HEK293T (cell line): Measurements from ENCODE around the gene KLC3.

Experiments
- CTCF ChIA-PET: fragments of 350-600 bp; formaldehyde crosslinking; extraction: SDS; loops from one replicate; lab custom pipeline; 2021; ENCODE audit warnings: antibody characterized with exemption, inconsistent platforms; lab: Yijun Ruan, JAX
- POLR2A ChIA-PET: fragments of 350-600 bp; formaldehyde crosslinking; extraction: SDS; loops from one replicate; lab custom pipeline; 2020; ENCODE audit warnings: antibody characterized with exemption, inconsistent platforms; lab: Yijun Ruan, JAX
- DNase-seq: peaks from one replicate; pipeline ENCODE4 v3.0.0; 2012; ENCODE audit warnings: mixed read lengths; ENCODE audit errors: extremely low spot score
- ARNT ChIP-seq: fragments of 450-650 bp; IDR thresholded peaks from 2 replicates; pipeline ENCODE4 v1.6.1; 2017; ENCODE audit warnings: mild to moderate bottlenecking
- BHLHE40 ChIP-seq: fragments of 450-650 bp; IDR thresholded peaks from 2 replicates; pipeline ENCODE4 v1.6.1; 2016; ENCODE audit warnings: mild to moderate bottlenecking, moderate library complexity, borderline replicate concordance
- CTBP1 ChIP-seq: fragments of 450-650 bp; IDR thresholded peaks from 2 replicates; pipeline ENCODE4 v1.6.1; 2016; ENCODE audit warnings: borderline replicate concordance
- ELF4 ChIP-seq: fragments of 450-650 bp; IDR thresholded peaks from 2 replicates; pipeline ENCODE4 v1.6.1; 2017; ENCODE audit warnings: antibody characterized with exemption
- FOXA1 ChIP-seq: fragments of 450-650 bp; IDR thresholded peaks from 2 replicates; pipeline ENCODE4 v1.6.1; 2016; ENCODE audit warnings: mild to moderate bottlenecking
- FOXK2 ChIP-seq: fragments of 450-650 bp; IDR thresholded peaks from 2 replicates; pipeline ENCODE4 v1.6.1; 2016; ENCODE audit warnings: mild to moderate bottlenecking
- FOXM1 ChIP-seq: fragments of 450-650 bp; IDR thresholded peaks from 2 replicates; pipeline ENCODE4 v1.6.1; 2017; ENCODE audit warnings: mild to moderate bottlenecking, borderline replicate concordance
- HDGF ChIP-seq: fragments of 450-650 bp; IDR thresholded peaks from 2 replicates; pipeline ENCODE4 v1.6.1; 2017; ENCODE audit warnings: antibody characterized with exemption, borderline replicate concordance
- L3MBTL2 ChIP-seq: fragments of 450-650 bp; conservative IDR thresholded peaks from 2 replicates; pipeline ENCODE4 v1.6.1; 2016; ENCODE audit warnings: mild to moderate bottlenecking
- LEF1 ChIP-seq: fragments of 450-650 bp; IDR thresholded peaks from 2 replicates; pipeline ENCODE4 v1.6.1; 2017; ENCODE audit warnings: mild to moderate bottlenecking, borderline replicate concordance
- NFRKB ChIP-seq: fragments of 450-650 bp; IDR thresholded peaks from 2 replicates; pipeline ENCODE4 v1.6.1; 2016; ENCODE audit warnings: mild to moderate bottlenecking, moderate library complexity
- PKNOX1 ChIP-seq: fragments of 450-650 bp; IDR thresholded peaks from 2 replicates; pipeline ENCODE4 v1.6.1; 2016
- SP1 ChIP-seq: fragments of 450-650 bp; IDR thresholded peaks from 2 replicates; pipeline ENCODE4 v1.6.1; 2017
- SUZ12 ChIP-seq: fragments of 450-650 bp; IDR thresholded peaks from 2 replicates; pipeline ENCODE4 v1.6.1; 2016; ENCODE audit warnings: mild to moderate bottlenecking
- TARDBP ChIP-seq: fragments of 450-650 bp; IDR thresholded peaks from 2 replicates; pipeline ENCODE4 v1.6.1; 2016
- ZNF384 ChIP-seq: fragments of 450-650 bp; IDR thresholded peaks from 2 replicates; pipeline ENCODE4 v1.6.1; 2016

KLC3 gene

GRCh38 chr19:45352062-45352461, 11.5 kb downstream of the KLC3 start:
- no peak for TF ChIP-seq CTBP1
- TF ChIP-seq FOXK2 = no peak
- no peak for TF ChIP-seq ARNT
- TF ChIP-seq FOXA1 = no peak
- TF ChIP-seq ELF4 = no peak
- no peak for TF ChIP-seq PKNOX1
- no peak for TF ChIP-seq TARDBP
- no peak for TF ChIP-seq HDGF
- no peak for TF ChIP-seq BHLHE40
- no peak for TF ChIP-seq L3MBTL2
- TF ChIP-seq FOXM1 = no peak
- no peak for TF ChIP-seq SP1
- TF ChIP-seq SUZ12 = no peak
- TF ChIP-seq NFRKB = no peak
- no peak for TF ChIP-seq LEF1
- no peak for TF ChIP-seq ZNF384
- CTCF ChIA-PET = no interaction called here
- DNase-seq = no peak
- POLR2A ChIA-PET = no interaction called here

GRCh38 chr19:45352471-45352870, 11.9 kb downstream of the KLC3 start:
- TF ChIP-seq PKNOX1 = no peak
- no peak for TF ChIP-seq NFRKB
- TF ChIP-seq SUZ12 = no peak
- no peak for TF ChIP-seq TARDBP
- TF ChIP-seq L3MBTL2 = no peak
- no peak for TF ChIP-seq FOXM1
- TF ChIP-seq FOXA1 = no peak
- no peak for TF ChIP-seq LEF1
- TF ChIP-seq CTBP1 = no peak
- no peak for TF ChIP-seq HDGF
- POLR2A ChIA-PET = no interaction called here
- CTCF ChIA-PET = no interaction called here
- DNase-seq = no peak

- no peak for DNase-seq
- CTCF ChIA-PET = no interaction called here
- POLR2A ChIA-PET = interaction anchor here (1.5 kb wide), 1 partner anchor 8 kb away, joined by 3 read pairs; no protein-coding TSS in a partner anchor
- no peak for TF ChIP-seq FOXM1
- TF ChIP-seq HDGF = no peak
- no peak for TF ChIP-seq FOXA1
- no peak for TF ChIP-seq BHLHE40
- no peak for TF ChIP-seq L3MBTL2
- no peak for TF ChIP-seq LEF1
- no peak for TF ChIP-seq SUZ12
- TF ChIP-seq SP1 = no peak
- TF ChIP-seq NFRKB = no peak
- no peak for TF ChIP-seq PKNOX1
- TF ChIP-seq ELF4 = no peak
- TF ChIP-seq ARNT = no peak
Measured at GRCh38 chr19:45352914-45353796, 12.6 kb downstream of the KLC3 start.

- ChIA-PET POLR2A (interaction anchor here (1.5 kb wide), 1 partner anchor 9 kb away, joined by 3 read pairs; no protein-coding TSS in a partner anchor), CTCF (no interaction called here)
- no peak for TF ChIP-seq ELF4
- no peak for TF ChIP-seq FOXM1
- no peak for TF ChIP-seq L3MBTL2
- no peak for TF ChIP-seq ARNT
- no peak for TF ChIP-seq TARDBP
- TF ChIP-seq CTBP1 = no peak
- TF ChIP-seq LEF1 = no peak
- TF ChIP-seq SUZ12 = no peak
- no peak for TF ChIP-seq ZNF384
- no peak for TF ChIP-seq BHLHE40
- no peak for TF ChIP-seq PKNOX1
- no peak for TF ChIP-seq HDGF
- no peak for TF ChIP-seq NFRKB
- no peak for DNase-seq
Measured at GRCh38 chr19:45354241-45354842, 13.8 kb downstream of the KLC3 start.

GRCh38 chr19:45355402-45355801, 14.9 kb downstream of the KLC3 start:
- ChIA-PET CTCF (no interaction called here), POLR2A (no interaction called here)
- no peak for TF ChIP-seq SUZ12
- DNase-seq = no peak

GRCh38 chr19:45355910-45356309, 15.4 kb downstream of the KLC3 start:
- no peak for DNase-seq
- TF ChIP-seq ARNT (no peak), L3MBTL2 (no peak), PKNOX1 (no peak), CTBP1 (no peak), BHLHE40 (no peak), NFRKB (no peak), ELF4 (no peak), ZNF384 (no peak), SP1 (no peak), TARDBP (no peak)
- POLR2A ChIA-PET = no interaction called here
- CTCF ChIA-PET = no interaction called here
